Measurements from ENCODE around the gene CACNA1C.

- no peak for TF ChIP-seq CTCF (IDR thresholded peaks at IDR 0.05; ENCODE audit: borderline replicate concordance, extremely low read depth, low read length, poor library complexity, severe bottlenecking)
- TF ChIP-seq EZH2 (IDR thresholded peaks at IDR 0.05; ENCODE audit: borderline replicate concordance, low read depth, low read length, severe bottlenecking): no peak
Measured at GRCh38 chr12:2108975-2109671, 56.3 kb downstream of the CACNA1C start.

Measured in DND-41 (cell line).